ENCODE results near the gene ACMSD. TPM values are rescaled to one million over a fixed set of nuclear protein-coding genes. Genes with fewer than 3 reads are reported as not detected.

ACMSD gene
- total RNA-seq, 3 donors from 2014 or later (not counting 1 experiment from before 2014, with no cell fraction given) = not detected

- no CpG with 5 or more reads among the region's 1 CpG for WGBS (ENCODE audit: insufficient coverage)
- intact Hi-C loops (cut with micrococcal nuclease) = no loop called here
- peaks cover 13% of the 10 kb centered on the region for H3K4me1 ChIP-seq (ENCODE audit: control insufficient read depth, insufficient read depth, low read length)
- TF ChIP-seq, protein P1, sequence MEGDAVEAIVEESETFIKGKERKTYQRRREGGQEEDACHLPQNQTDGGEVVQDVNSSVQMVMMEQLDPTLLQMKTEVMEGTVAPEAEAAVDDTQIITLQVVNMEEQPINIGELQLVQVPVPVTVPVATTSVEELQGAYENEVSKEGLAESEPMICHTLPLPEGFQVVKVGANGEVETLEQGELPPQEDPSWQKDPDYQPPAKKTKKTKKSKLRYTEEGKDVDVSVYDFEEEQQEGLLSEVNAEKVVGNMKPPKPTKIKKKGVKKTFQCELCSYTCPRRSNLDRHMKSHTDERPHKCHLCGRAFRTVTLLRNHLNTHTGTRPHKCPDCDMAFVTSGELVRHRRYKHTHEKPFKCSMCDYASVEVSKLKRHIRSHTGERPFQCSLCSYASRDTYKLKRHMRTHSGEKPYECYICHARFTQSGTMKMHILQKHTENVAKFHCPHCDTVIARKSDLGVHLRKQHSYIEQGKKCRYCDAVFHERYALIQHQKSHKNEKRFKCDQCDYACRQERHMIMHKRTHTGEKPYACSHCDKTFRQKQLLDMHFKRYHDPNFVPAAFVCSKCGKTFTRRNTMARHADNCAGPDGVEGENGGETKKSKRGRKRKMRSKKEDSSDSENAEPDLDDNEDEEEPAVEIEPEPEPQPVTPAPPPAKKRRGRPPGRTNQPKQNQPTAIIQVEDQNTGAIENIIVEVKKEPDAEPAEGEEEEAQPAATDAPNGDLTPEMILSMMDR (IDR thresholded peaks at IDR 0.05) = no peak
- Mint-ChIP-seq H3K4me1 (peaks cover 72 to 78% of the 10 kb centered on the region in 2 donors), H3K4me3 (no peak overlapping the region), H3K9me3 (no peaks in the 10 kb centered on the region), H3K27ac (peak overlapping the region in 1 of 2 donors; percentile 4), H3K36me3 (no peaks in the 10 kb centered on the region), H3K27me3 (ENCODE audit: low read depth in 2 of 2) (no peaks in the 10 kb centered on the region)
- no peaks in the 10 kb centered on the region for H3K27me3 ChIP-seq (ENCODE audit: control insufficient read depth, insufficient read depth, low read length)
- H3K4me3 ChIP-seq (ENCODE audit: low read length) = no peak overlapping the region
- peaks cover 8% of the 10 kb centered on the region for H3K36me3 ChIP-seq (ENCODE audit: control insufficient read depth, insufficient read depth, low read length)
- DNase-seq (no peak), ATAC-seq (no peak)
- no peaks in the 10 kb centered on the region for H3K9me3 ChIP-seq (ENCODE audit: control insufficient read depth, insufficient read depth, low read length)
- H3K27ac ChIP-seq (ENCODE audit: low read length) = no peak overlapping the region
Observed at GRCh38 chr2:134924912-134925311, 86.5 kb downstream of the ACMSD start.

- H3K9me3 Mint-ChIP-seq = no peaks in the 10 kb centered on the region
- no peak overlapping the region for H3K4me3 ChIP-seq (ENCODE audit: low read length)
- peak overlapping the region; percentile 10 for H3K4me3 Mint-ChIP-seq
- DNase-seq = no peak
- peaks cover 12% of the 10 kb centered on the region for H3K4me1 ChIP-seq (ENCODE audit: control insufficient read depth, insufficient read depth, low read length)
- no peaks in the 10 kb centered on the region for H3K27me3 Mint-ChIP-seq (ENCODE audit: low read depth in 2 of 2)
- H3K27ac ChIP-seq (ENCODE audit: low read length) = no peak overlapping the region
- WGBS (ENCODE audit: insufficient coverage) = 97% methylated on average over 3 of the region's 3 CpGs
- TF ChIP-seq, protein P1 (IDR thresholded peaks at IDR 0.05) = no peak
- ATAC-seq = no peak
- no peaks in the 10 kb centered on the region for H3K9me3 ChIP-seq (ENCODE audit: control insufficient read depth, insufficient read depth, low read length)
- peaks cover 77% of the 10 kb centered on the region in 2 donors for H3K4me1 Mint-ChIP-seq
- H3K27me3 ChIP-seq (ENCODE audit: control insufficient read depth, insufficient read depth, low read length) = no peaks in the 10 kb centered on the region
- no peaks in the 10 kb centered on the region for H3K36me3 Mint-ChIP-seq
- intact Hi-C loops (cut with micrococcal nuclease) = no loop called here
- H3K27ac Mint-ChIP-seq = peak overlapping the region; percentile 6 to 24
- H3K36me3 ChIP-seq (ENCODE audit: control insufficient read depth, insufficient read depth, low read length) = peaks cover 8% of the 10 kb centered on the region
Observed at GRCh38 chr2:134926231-134926931, 88.0 kb downstream of the ACMSD start.

DNA sequence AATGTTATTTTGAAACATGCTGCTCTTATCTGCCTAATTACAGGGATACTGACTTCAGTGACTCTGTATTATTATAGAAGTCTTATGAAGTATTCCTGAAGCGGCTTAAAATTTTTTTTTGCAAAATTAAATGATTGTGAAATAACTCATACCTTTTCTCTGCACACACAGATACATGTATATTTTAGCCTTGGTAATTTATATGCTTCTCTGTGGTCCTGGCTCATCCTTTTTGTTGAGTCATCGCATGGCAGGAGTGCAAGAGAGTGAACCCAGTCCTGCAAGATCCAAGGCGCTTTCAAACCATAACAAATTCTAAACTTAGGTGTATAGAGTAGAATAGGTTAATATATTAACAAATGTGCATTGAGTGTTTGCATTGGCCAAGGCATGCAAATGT lies 88.8 kb downstream of the ACMSD start:
- Histone ChIP-seq H3K9me3 (ENCODE audit: control insufficient read depth, insufficient read depth, low read length) (no peaks in the 10 kb centered on the region), H3K4me3 (ENCODE audit: low read length) (no peak overlapping the region), H3K27ac (ENCODE audit: low read length) (no peak overlapping the region), H3K4me1 (ENCODE audit: control insufficient read depth, insufficient read depth, low read length) (peaks cover 11% of the 10 kb centered on the region), H3K27me3 (ENCODE audit: control insufficient read depth, insufficient read depth, low read length) (no peaks in the 10 kb centered on the region), H3K36me3 (ENCODE audit: control insufficient read depth, insufficient read depth, low read length) (peaks cover 8% of the 10 kb centered on the region)
- TF ChIP-seq, protein P1 (IDR thresholded peaks at IDR 0.05) = no peak
- Mint-ChIP-seq H3K27ac (peak overlapping the region in 1 of 2 donors; percentile 20), H3K27me3 (ENCODE audit: low read depth in 2 of 2) (no peaks in the 10 kb centered on the region), H3K36me3 (no peaks in the 10 kb centered on the region), H3K4me1 (peaks cover 75 to 76% of the 10 kb centered on the region in 2 donors), H3K4me3 (no peak overlapping the region), H3K9me3 (no peaks in the 10 kb centered on the region)
- intact Hi-C loops (cut with micrococcal nuclease) = no loop called here
- no peak for DNase-seq
- WGBS (ENCODE audit: insufficient coverage) = no CpG with 5 or more reads among the region's 3 CpGs
- ATAC-seq = no peak
